Upper lobe of right lung (tissue), 1 donor: ENCODE data around the gene NDOR1. TPM values are rescaled to one million over a fixed set of nuclear protein-coding genes. Genes with fewer than 3 reads are reported as not detected.

Experiments used
- ATAC-seq: fragments of 200-7000 bp; cut with Tn5 transposase; one replicate; pipeline ENCODE4 v1.9.1; 2020; ENCODE audit warnings: mild to moderate bottlenecking, moderate library complexity
- DNase-seq: peaks from one replicate; pipeline ENCODE4 v3.0.0-alpha.2; 2020
- H3K27ac ChIP-seq: fragments of 200-600 bp; one replicate; pipeline ENCODE4 v1.8.0; 2022
- H3K27me3 ChIP-seq: fragments of 200-600 bp; one replicate; pipeline ENCODE4 v1.8.0; 2022; ENCODE audit warnings: mild to moderate bottlenecking
- H3K36me3 ChIP-seq: fragments of 200-600 bp; one replicate; pipeline ENCODE4 v1.8.0; 2022
- H3K4me1 ChIP-seq: fragments of 200-600 bp; one replicate; pipeline ENCODE4 v1.8.0; 2022
- H3K4me3 ChIP-seq: fragments of 200-600 bp; one replicate; pipeline ENCODE4 v1.8.0; 2022; ENCODE audit warnings: mild to moderate bottlenecking
- H3K9me3 ChIP-seq: fragments of 200-600 bp; one replicate; pipeline ENCODE4 v1.8.0; 2022
- intact Hi-C: fragments of 100-400 bp; cut with DNase I; formaldehyde crosslinking; loops from one replicate; pipeline ENCODE4 v1.11.0; 2022
- total RNA-seq: library from RNA; stranded (reverse); fragmentation: NEBNext Ultra II Directional; extraction: Animal tissue kit (Norgen Biotek cat#: 25700); gene quantifications from one replicate; pipeline ENCODE4 v1.2.1, GENCODE V29; 2021
- TF ChIP-seq, protein P1 (sequence below): fragments of 200-600 bp; IDR thresholded peaks from one replicate; pipeline ENCODE4 v1.8.0; 2022; ENCODE audit warnings: antibody characterized with exemption
- donor health status: DM: no; HTN: yes; CAD: no; lungs with severe emphysema.

NDOR1 gene
- total RNA-seq, 1 donor from 2014 or later, result 16.7 TPM

DNA sequence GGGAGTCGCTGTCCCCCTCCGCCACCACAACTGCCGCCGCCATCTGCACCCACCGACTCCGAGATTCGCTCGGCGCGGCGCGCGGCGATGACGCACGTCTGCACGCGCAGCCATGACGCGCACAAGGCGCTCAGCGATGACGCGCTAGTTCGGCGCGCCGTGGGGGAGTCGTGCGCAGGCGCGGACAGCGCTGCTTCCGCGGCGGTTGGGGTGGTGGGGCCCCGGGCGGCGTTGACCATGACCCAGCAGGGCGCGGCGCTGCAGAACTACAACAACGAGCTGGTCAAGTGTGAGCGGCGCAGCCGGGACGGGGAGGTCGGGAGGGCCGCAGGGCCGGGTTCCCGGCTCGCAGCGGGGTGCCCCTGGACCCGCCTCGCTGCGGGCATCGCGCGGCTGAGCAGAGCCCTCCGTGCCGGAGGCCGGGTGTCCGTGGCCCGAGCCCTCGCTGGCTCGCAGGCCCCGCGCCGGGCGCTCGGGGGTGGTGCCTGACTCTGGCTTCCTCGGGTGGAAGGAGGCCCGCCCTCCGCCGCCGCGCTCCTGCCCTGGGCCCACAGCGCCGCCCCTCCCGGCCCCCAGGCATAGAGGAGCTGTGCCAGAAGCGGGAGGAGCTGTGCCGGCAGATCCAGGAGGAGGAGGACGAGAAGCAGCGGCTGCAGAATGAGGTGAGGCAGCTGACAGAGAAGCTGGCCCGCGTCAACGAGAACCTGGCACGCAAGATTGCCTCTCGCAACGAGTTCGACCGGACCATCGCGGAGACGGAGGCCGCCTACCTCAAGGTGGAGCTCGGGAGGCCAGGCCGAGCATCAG, 16.8 kb upstream of the NDOR1 start, which contains the start of the genes ANAPC2 and SSNA1:
Gene ANAPC2 (minus strand): TSS at position 71 of the 807 bp plus-strand sequence. CDS start 28 bp downstream, at position 43.
Gene SSNA1 (plus strand): TSS at position 187 of the 807 bp plus-strand sequence. CDS start 51 bp downstream, at position 238.
- peaks cover 44% of the 10 kb centered on the region for H3K36me3 ChIP-seq
- intact Hi-C loops, result no loop called here
- peak; percentile 90 for ATAC-seq

DNA sequence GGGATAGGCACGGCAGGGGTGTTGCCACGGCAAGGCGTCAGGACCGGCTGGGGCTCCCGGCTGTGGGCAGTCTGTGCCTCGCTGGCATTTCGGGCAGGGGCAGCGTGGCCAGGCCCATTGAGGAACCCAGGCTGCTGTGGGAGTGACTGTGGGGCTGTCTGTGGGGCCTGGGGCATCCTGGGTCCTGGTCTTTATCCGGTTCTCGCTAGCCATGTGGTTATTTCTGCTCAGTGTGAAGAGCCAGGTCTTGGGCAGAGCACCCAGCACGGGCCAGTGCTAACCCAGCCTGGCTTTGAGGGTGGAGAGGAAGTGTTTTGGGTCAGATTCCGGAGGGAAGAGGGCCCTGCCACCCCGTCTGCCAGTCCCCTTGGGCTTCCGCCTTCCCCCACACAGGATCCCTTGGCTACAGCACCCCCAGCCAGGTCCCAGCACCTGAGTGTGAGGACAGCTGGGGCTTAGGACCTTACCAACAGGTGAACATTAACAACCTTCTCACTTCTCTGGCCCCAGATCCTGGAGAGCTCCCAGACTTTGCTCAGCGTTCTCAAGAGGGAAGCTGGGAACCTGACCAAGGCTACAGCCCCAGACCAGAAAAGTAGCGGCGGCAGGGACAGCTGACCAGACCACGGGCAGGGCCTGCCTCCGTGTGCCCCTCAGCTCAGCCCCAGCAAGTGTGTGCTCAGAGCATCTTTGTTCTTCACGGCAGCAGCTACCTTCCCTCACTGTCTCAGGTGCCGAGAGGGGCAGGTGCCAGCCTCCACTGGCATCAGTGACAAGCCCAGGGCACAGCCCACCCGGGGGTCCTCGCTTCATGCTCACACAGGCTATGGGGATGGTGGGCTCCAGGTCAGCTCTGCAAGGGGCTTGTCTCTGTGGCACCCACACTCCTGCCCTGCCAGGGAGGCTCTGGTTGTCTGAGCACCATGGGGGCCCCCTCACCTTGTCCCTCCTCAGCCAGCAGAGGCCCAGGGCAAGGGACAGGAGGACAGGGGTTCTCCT, 15.9 kb upstream of the NDOR1 start:
- ATAC-seq (no peak), DNase-seq (no peak)
- TF ChIP-seq, protein P1, sequence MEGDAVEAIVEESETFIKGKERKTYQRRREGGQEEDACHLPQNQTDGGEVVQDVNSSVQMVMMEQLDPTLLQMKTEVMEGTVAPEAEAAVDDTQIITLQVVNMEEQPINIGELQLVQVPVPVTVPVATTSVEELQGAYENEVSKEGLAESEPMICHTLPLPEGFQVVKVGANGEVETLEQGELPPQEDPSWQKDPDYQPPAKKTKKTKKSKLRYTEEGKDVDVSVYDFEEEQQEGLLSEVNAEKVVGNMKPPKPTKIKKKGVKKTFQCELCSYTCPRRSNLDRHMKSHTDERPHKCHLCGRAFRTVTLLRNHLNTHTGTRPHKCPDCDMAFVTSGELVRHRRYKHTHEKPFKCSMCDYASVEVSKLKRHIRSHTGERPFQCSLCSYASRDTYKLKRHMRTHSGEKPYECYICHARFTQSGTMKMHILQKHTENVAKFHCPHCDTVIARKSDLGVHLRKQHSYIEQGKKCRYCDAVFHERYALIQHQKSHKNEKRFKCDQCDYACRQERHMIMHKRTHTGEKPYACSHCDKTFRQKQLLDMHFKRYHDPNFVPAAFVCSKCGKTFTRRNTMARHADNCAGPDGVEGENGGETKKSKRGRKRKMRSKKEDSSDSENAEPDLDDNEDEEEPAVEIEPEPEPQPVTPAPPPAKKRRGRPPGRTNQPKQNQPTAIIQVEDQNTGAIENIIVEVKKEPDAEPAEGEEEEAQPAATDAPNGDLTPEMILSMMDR, result no peak
- Histone ChIP-seq H3K4me3 (peak overlapping the region; percentile 99), H3K36me3 (peaks cover 40% of the 10 kb centered on the region), H3K4me1 (peaks cover 34% of the 10 kb centered on the region), H3K27me3 (no peaks in the 10 kb centered on the region), H3K9me3 (no peaks in the 10 kb centered on the region), H3K27ac (peak overlapping the region; percentile 95)
- intact Hi-C loops, result no loop called here

More for the DNA sequence above, 16.8 kb upstream of the NDOR1 start, which contains the start of the genes ANAPC2 and SSNA1:
- TF ChIP-seq, protein P1, result peak; percentile 31
- peak within 1 kb of the TSS; percentile 99 for H3K4me3 ChIP-seq
- no peaks in the 10 kb centered on the region for H3K27me3 ChIP-seq
- H3K27ac ChIP-seq, result peak within 1 kb of the TSS; percentile 95
- peak; percentile 97 for DNase-seq
- peaks cover 34% of the 10 kb centered on the region for H3K4me1 ChIP-seq
- no peaks in the 10 kb centered on the region for H3K9me3 ChIP-seq

DNA sequence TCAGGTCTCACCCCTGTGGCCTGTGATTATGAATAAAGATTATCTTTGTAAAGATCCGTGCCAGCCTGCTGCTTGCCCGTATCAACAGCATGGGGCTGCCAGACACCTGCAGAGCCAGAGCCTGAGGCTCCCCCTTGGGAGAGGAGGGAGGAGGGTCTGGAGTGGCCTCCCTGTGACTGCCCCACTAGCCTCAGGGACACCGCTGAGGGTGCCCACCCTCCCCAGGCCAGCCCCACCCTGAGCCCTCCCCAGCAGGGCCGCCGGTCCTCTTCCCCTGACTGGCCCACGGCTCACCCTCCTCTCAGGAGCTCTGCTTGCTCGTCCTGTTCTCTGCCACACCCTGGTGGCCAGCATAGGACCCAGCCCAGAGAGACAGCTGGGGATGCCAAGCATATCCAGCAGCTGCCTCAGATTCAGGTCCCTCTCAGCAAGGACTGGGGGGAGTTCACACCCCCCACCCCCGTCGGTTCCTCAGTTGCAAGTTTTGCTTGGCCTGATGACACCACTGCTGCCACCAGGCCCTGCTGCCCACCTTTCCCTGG, 15.1 kb upstream of the NDOR1 start:
- Histone ChIP-seq H3K27me3 (no peaks in the 10 kb centered on the region), H3K27ac (peak overlapping the region; percentile 95), H3K4me1 (peaks cover 40% of the 10 kb centered on the region), H3K36me3 (peaks cover 39% of the 10 kb centered on the region), H3K9me3 (no peaks in the 10 kb centered on the region), H3K4me3 (no peak overlapping the region)
- DNase-seq (no peak), ATAC-seq (no peak)
- TF ChIP-seq, protein P1, result no peak
- intact Hi-C loops, result no loop called here

DNA sequence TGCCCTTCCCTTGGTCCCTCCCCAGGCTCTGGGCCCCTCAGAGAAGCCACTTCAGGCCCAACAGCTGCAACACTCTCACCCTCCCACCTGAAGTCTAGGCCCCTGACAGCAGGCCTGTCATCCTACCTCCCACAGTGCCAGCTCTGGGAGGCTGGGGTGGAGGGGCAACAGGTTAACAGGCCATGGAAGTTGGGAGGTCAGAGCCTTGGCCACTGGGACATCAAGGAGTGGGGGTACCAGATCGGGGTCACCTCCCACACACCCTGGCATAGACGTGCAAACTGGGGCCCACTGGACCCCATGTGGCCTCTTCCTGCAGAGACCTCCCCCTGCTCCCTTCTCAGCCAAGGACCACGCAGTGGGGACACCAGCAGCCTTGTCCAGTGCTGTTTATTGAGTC, 14.3 kb upstream of the NDOR1 start:
- no peak overlapping the region for H3K4me3 ChIP-seq
- H3K27me3 ChIP-seq, result no peaks in the 10 kb centered on the region
- no peaks in the 10 kb centered on the region for H3K9me3 ChIP-seq
- intact Hi-C loops, result no loop called here
- DNase-seq (no peak), ATAC-seq (no peak)
- no peak overlapping the region for H3K27ac ChIP-seq
- peaks cover 41% of the 10 kb centered on the region for H3K4me1 ChIP-seq
- TF ChIP-seq, protein P1, result no peak
- peaks cover 30% of the 10 kb centered on the region for H3K36me3 ChIP-seq
